ENCODE measurements around the gene KIAA0408. TPM values are rescaled to one million over a fixed set of nuclear protein-coding genes. Genes with fewer than 3 reads are reported as not detected.

Gene KIAA0408
- total and polyA plus RNA-seq, 7 donors = 4.4 to 48.0 (median 18.8) TPM

DNA sequence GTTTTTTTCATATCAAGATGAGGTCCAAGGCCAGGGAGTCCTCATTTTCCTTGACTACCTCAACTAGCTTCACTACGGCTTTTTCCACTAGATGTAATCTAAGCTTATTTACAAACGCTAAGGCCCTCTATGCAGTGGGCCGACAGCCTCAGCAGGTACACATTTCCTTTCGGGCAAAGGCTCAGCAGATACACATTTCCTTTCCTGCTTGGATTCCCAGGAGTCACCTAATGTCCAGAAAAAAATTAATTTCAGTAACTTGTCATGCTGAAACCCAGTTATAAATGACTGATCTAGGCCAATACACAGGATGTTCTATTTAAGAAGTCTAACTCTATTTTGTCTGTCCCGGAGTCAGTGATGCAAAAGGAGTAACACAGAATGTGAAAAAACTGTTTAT lies 7.2 kb upstream of the KIAA0408 start:
- intact Hi-C loops (cut with DNase I) = loop anchor here (5.0 to 10.0 kb wide), 3 partner anchors 48 to 171 kb away; partner anchors contain the start of gene MTCL3 (in 1 of the 2)
- H3K4me1 ChIP-seq = peaks cover 27% of the 10 kb centered on the region

DNA sequence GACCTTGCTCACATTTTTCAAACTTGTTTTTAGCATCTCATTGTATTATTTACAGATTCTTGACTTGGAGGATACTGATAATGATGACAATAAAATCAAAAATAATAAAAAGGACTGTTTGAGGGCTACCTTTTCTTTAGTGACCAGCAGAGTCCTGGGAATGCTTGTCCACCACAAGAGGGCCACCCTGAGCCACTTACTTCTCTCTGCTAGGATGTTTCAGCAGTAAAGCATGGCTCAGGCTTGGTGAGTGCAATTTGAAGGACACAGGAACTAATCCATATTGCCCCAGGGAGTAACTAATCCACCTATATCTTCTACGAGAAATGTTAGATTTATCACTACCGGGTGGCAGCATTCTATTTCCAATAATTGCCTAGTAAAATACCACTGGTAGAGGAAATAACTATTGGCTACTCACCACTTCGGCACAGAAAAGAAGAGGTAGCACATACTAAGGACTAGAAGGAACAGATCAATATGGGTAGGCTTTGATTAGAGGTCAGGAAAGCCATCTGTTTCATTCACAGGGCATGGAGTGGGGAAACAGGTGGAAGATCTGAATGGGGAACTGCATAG lies 5.8 kb upstream of the KIAA0408 start:
- intact Hi-C loops (cut with DNase I) = loop anchor here (2.0 to 10.0 kb wide), 5 partner anchors 50 to 172 kb away; partner anchors contain the start of genes ECHDC1 (in 1 of the 2) and MTCL3 (in 1 of the 2)
- ATAC-seq (peak; percentile 80 to 88 (median 88)), DNase-seq (peak; percentile 62 to 77)
- 30 to 35% (median 31%) methylated on average over 3 of the region's 3 CpGs for WGBS, 3 donors
- no peaks in the 10 kb centered on the region for H3K36me3 ChIP-seq (ENCODE audit: insufficient read depth in 1 of 2, low read depth in 1 of 2)
- H3K4me1 ChIP-seq = peaks cover 33% of the 10 kb centered on the region
- peak overlapping the region; percentile 97 for H3K27ac ChIP-seq
- H3K27me3 ChIP-seq (ENCODE audit: insufficient read depth in 3 of 3, low read length in 2 of 3) = no peaks in the 10 kb centered on the region
- H3K9me3 ChIP-seq = no peaks in the 10 kb centered on the region
- TF ChIP-seq, protein P1, sequence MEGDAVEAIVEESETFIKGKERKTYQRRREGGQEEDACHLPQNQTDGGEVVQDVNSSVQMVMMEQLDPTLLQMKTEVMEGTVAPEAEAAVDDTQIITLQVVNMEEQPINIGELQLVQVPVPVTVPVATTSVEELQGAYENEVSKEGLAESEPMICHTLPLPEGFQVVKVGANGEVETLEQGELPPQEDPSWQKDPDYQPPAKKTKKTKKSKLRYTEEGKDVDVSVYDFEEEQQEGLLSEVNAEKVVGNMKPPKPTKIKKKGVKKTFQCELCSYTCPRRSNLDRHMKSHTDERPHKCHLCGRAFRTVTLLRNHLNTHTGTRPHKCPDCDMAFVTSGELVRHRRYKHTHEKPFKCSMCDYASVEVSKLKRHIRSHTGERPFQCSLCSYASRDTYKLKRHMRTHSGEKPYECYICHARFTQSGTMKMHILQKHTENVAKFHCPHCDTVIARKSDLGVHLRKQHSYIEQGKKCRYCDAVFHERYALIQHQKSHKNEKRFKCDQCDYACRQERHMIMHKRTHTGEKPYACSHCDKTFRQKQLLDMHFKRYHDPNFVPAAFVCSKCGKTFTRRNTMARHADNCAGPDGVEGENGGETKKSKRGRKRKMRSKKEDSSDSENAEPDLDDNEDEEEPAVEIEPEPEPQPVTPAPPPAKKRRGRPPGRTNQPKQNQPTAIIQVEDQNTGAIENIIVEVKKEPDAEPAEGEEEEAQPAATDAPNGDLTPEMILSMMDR (IDR thresholded peaks at IDR 0.05) = peak; percentile 86
- no peak overlapping the region for H3K4me3 ChIP-seq

More for the DNA sequence above, 7.2 kb upstream of the KIAA0408 start:
- Histone ChIP-seq H3K36me3 (ENCODE audit: insufficient read depth in 1 of 2, low read depth in 1 of 2) (no peaks in the 10 kb centered on the region), H3K4me3 (no peak overlapping the region), H3K27ac (no peak overlapping the region), H3K27me3 (ENCODE audit: insufficient read depth in 3 of 3, low read length in 2 of 3) (no peaks in the 10 kb centered on the region), H3K9me3 (no peaks in the 10 kb centered on the region)
- TF ChIP-seq, protein P1 (IDR thresholded peaks at IDR 0.05) = no peak
- DNase-seq = no peak
- 72 to 80% (median 73%) methylated on average over 5 of the region's 5 CpGs for WGBS, 3 donors
- ATAC-seq = no peak

DNA sequence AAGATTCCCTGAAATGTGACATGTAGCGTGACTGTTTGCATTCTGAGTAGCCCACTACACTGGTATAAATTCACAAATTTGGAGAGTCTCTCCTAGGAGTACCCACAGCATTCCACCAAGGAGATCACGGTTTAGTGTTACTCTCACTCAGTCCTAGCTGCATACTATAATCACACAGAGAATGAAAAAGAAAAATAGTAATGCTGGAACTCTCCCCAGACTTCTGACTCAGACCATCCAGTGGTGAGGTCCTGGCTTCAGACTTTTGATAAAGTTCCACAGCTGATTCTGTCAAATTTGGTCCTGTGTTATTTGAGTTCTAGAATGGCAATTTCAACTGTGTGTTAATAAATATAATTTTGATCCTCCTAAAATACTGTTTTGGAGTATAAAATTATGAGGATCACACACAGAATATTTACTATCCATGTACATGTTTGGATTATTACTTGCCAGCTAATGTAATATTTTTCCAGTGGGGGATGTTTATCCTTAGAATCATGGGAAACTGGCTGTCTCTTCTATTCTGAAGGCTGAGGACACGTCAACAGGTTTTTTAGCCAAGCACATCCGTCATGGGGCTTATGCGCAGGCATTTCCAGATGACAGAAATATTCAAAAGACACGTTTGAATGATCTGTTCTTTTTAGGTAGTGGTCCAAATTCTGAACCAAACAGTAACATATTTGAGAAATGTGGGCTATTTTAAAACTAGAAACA lies 5.1 kb upstream of the KIAA0408 start:
- 16 to 23% (median 21%) methylated on average over 6 of the region's 6 CpGs for WGBS, 3 donors
- H3K27me3 ChIP-seq (ENCODE audit: insufficient read depth in 3 of 3, low read length in 2 of 3) = no peaks in the 10 kb centered on the region
- no peak for DNase-seq
- TF ChIP-seq, protein P1 (IDR thresholded peaks at IDR 0.05) = no peak
- ATAC-seq = peak; percentile 68 to 74 (median 71)
- H3K4me3 ChIP-seq = no peak overlapping the region
- no peaks in the 10 kb centered on the region for H3K9me3 ChIP-seq
- intact Hi-C loops (cut with DNase I) = loop anchor here in 1 of 2 donors (2.0 to 10.0 kb wide), 3 partner anchors 50 to 122 kb away; partner anchors contain the start of genes ECHDC1 and MTCL3
- peak overlapping the region; percentile 97 for H3K27ac ChIP-seq
- H3K4me1 ChIP-seq = peaks cover 39% of the 10 kb centered on the region
- H3K36me3 ChIP-seq (ENCODE audit: insufficient read depth in 1 of 2, low read depth in 1 of 2) = no peaks in the 10 kb centered on the region

DNA sequence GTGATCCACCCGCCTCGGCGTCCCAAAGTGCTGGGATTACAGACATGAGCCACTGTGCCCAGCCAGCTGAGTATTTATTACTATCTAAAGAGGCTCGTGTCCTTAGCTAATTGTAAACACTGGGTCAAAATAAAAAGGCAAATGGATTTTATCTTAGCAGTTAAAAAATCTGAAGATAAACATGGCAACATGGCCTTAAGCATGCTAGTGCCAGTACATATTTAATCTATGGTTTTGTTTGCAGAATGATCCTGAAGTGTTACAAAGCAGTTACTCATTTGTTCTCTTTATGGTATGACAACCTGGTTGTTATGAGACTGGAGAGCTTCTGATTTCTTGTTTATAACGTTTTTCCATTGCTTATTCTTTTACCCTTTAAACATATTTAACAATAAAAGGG lies 3.9 kb upstream of the KIAA0408 start:
- DNase-seq (no peak), ATAC-seq (no peak)
- Histone ChIP-seq H3K9me3 (no peaks in the 10 kb centered on the region), H3K4me3 (no peak overlapping the region), H3K36me3 (ENCODE audit: insufficient read depth in 1 of 2, low read depth in 1 of 2) (no peaks in the 10 kb centered on the region), H3K27me3 (ENCODE audit: insufficient read depth in 3 of 3, low read length in 2 of 3) (no peaks in the 10 kb centered on the region), H3K27ac (peak overlapping the region; percentile 97), H3K4me1 (peaks cover 39% of the 10 kb centered on the region)
- intact Hi-C loops (cut with DNase I) = loop anchor here in 1 of 2 donors (5.0 to 10.0 kb wide), 2 partner anchors 52 to 121 kb away; partner anchors contain the start of genes ECHDC1 and MTCL3
- WGBS, 3 donors = 25 to 36% (median 28%) methylated on average over 5 of the region's 5 CpGs
- TF ChIP-seq, protein P1 (IDR thresholded peaks at IDR 0.05) = no peak
